ENCODE data around the gene KIF26B.

The KIF26B gene

DNA sequence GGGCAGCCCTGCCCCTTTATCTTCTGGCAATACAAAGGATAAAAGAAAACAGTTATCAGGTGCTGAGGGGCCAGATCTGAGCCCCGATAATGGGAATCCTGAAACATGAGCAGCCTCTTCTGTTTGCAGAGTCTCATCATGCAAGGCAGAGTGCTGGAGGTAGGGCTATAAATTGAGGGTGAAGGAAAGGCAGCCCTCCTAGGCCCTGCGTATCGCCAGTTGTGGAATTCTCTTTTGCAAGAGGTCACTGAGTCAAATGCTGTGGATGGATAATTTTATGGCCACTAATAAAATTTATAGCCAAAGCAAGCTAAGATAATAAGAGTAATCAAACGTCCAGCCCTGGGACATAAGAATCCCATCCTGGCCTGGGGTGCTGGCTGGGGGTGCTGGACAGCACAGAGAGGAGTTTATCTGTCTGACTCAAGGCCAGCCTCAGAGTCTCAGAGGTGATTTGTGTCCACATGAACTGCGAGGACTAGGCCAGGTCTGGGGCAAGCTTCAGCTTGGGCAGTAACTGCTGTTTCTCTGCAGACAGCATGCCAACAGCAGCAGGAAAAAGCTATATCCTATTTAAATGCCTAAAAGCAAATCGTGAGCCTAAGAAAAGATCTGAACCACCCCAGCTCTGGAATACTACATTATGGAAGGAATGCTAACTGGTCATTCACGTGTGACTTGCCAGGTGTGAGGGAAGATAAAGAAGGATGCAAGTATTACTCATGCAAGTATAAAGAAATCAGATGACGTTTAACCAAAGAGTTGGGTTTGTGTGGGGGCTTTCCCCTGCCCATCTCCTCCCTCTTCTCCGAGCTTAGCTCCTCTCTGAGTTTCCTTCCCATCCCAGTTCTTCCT lies 254.8 kb downstream of the KIF26B start:
- no peaks in the 10 kb centered on the region for H3K27me3 ChIP-seq (ENCODE audit: control insufficient read depth, insufficient read depth, low read length)
- H3K4me1 ChIP-seq (ENCODE audit: control insufficient read depth, low read depth, low read length) = peaks cover 3% of the 10 kb centered on the region
- H3K27ac ChIP-seq (ENCODE audit: low read length) = no peak overlapping the region
- no peak overlapping the region for H3K9ac ChIP-seq (ENCODE audit: low read length)
- no peak overlapping the region for H3K4me3 ChIP-seq (ENCODE audit: low read length)
- no peaks in the 10 kb centered on the region for H3K36me3 ChIP-seq (ENCODE audit: control insufficient read depth, low read depth, low read length)
- H3K9me3 ChIP-seq (ENCODE audit: control insufficient read depth, low read depth, low read length) = no peaks in the 10 kb centered on the region

DNA sequence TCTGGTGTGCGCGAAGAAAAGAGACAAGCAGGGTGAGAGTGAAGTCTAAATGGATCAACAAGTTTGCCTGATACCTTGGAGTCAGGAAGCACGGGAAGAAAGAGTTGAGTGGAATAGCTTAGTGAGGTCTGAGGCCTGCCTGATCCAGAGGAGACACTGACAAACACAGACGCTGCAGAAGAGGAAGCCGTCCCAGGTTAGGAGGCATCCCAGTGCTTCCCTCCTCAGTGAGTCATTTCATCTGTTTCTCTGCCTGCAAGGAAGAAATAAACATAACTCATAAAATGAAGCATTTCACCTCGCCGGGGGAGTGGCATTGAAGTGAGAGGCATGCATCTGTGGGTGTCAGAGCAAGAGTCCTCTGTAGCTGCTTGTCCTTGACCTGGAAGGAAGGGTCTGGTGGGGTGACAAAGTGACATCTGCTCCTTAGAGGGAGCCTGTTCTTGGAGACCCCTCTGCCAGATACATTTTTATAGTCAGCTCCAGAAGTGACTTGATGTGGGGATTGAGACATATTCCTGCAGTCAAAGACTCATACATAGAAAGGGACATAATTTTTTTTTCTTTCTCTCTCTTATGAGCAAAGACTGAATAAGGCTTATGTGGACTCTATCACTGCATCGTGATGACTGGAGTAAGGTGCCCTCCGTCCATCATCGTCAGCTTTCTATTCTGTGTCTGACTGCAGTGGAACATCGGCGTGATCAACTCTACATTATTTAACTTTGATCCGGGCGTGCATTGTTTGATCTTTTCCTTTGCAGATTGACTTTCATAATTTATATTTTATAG lies 256.7 kb downstream of the KIF26B start:
- no peaks in the 10 kb centered on the region for H3K4me1 ChIP-seq (ENCODE audit: control insufficient read depth, low read depth, low read length)
- H3K27me3 ChIP-seq (ENCODE audit: control insufficient read depth, insufficient read depth, low read length) = no peaks in the 10 kb centered on the region
- H3K36me3 ChIP-seq (ENCODE audit: control insufficient read depth, low read depth, low read length) = no peaks in the 10 kb centered on the region
- H3K9ac ChIP-seq (ENCODE audit: low read length) = no peak overlapping the region
- H3K4me3 ChIP-seq (ENCODE audit: low read length) = no peak overlapping the region
- H3K9me3 ChIP-seq (ENCODE audit: control insufficient read depth, low read depth, low read length) = no peaks in the 10 kb centered on the region
- H3K27ac ChIP-seq (ENCODE audit: low read length) = no peak overlapping the region

GRCh38 chr1:245412306-245412705 lies 257.5 kb downstream of the KIF26B start:
- H3K4me1 ChIP-seq (ENCODE audit: control insufficient read depth, low read depth, low read length) = no peaks in the 10 kb centered on the region

GRCh38 chr1:245416781-245417180 lies 262.0 kb downstream of the KIF26B start:
- no peak overlapping the region for H3K4me3 ChIP-seq (ENCODE audit: low read length)
- no peaks in the 10 kb centered on the region for H3K27me3 ChIP-seq (ENCODE audit: control insufficient read depth, insufficient read depth, low read length)

More at GRCh38 chr1:245412306-245412705, 257.5 kb downstream of the KIF26B start:
- no peaks in the 10 kb centered on the region for H3K36me3 ChIP-seq (ENCODE audit: control insufficient read depth, low read depth, low read length)
- no peaks in the 10 kb centered on the region for H3K27me3 ChIP-seq (ENCODE audit: control insufficient read depth, insufficient read depth, low read length)
- no peak overlapping the region for H3K27ac ChIP-seq (ENCODE audit: low read length)
- no peak overlapping the region for H3K4me3 ChIP-seq (ENCODE audit: low read length)
- H3K9ac ChIP-seq (ENCODE audit: low read length) = no peak overlapping the region
- H3K9me3 ChIP-seq (ENCODE audit: control insufficient read depth, low read depth, low read length) = no peaks in the 10 kb centered on the region

DNA sequence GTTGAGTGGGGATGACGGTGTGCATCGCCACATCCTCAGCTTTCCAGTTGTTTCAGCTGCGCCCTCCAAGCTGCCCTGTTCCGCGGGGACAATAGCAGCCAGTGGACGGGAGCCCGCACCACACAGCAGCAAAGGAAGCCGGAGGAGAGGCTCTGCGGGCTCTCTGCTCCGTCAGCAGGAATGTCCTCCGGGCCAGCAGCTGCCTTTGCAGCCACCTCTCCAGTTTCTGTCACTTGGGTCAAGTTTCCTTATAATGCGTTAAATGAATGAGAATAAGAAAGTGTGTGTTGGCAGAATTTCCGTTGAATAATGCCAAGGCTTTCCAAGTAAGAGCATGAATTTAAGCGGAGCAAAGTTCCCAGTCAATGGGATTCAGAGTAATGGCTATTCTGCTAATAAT lies 263.3 kb downstream of the KIF26B start:
- Histone ChIP-seq H3K36me3 (ENCODE audit: control insufficient read depth, low read depth, low read length) (no peaks in the 10 kb centered on the region), H3K4me1 (ENCODE audit: control insufficient read depth, low read depth, low read length) (no peaks in the 10 kb centered on the region), H3K9me3 (ENCODE audit: control insufficient read depth, low read depth, low read length) (no peaks in the 10 kb centered on the region), H3K27me3 (ENCODE audit: control insufficient read depth, insufficient read depth, low read length) (no peaks in the 10 kb centered on the region), H3K4me3 (ENCODE audit: low read length) (no peak overlapping the region), H3K9ac (ENCODE audit: low read length) (no peak overlapping the region), H3K27ac (ENCODE audit: low read length) (no peak overlapping the region)

More at GRCh38 chr1:245416781-245417180, 262.0 kb downstream of the KIF26B start:
- no peaks in the 10 kb centered on the region for H3K9me3 ChIP-seq (ENCODE audit: control insufficient read depth, low read depth, low read length)
- no peak overlapping the region for H3K27ac ChIP-seq (ENCODE audit: low read length)
- H3K9ac ChIP-seq (ENCODE audit: low read length) = no peak overlapping the region
- no peaks in the 10 kb centered on the region for H3K36me3 ChIP-seq (ENCODE audit: control insufficient read depth, low read depth, low read length)
- H3K4me1 ChIP-seq (ENCODE audit: control insufficient read depth, low read depth, low read length) = no peaks in the 10 kb centered on the region

- no peak overlapping the region for H3K27ac ChIP-seq (ENCODE audit: low read length)
- no peaks in the 10 kb centered on the region for H3K9me3 ChIP-seq (ENCODE audit: control insufficient read depth, low read depth, low read length)
- H3K4me1 ChIP-seq (ENCODE audit: control insufficient read depth, low read depth, low read length) = no peaks in the 10 kb centered on the region
- no peak overlapping the region for H3K9ac ChIP-seq (ENCODE audit: low read length)
- no peaks in the 10 kb centered on the region for H3K27me3 ChIP-seq (ENCODE audit: control insufficient read depth, insufficient read depth, low read length)
- H3K4me3 ChIP-seq (ENCODE audit: low read length) = no peak overlapping the region
- no peaks in the 10 kb centered on the region for H3K36me3 ChIP-seq (ENCODE audit: control insufficient read depth, low read depth, low read length)
Measured at GRCh38 chr1:245419461-245419978, 264.7 kb downstream of the KIF26B start.

GRCh38 chr1:245419989-245420388 lies 265.2 kb downstream of the KIF26B start:
- Histone ChIP-seq H3K9me3 (ENCODE audit: control insufficient read depth, low read depth, low read length) (no peaks in the 10 kb centered on the region), H3K9ac (ENCODE audit: low read length) (no peak overlapping the region), H3K4me1 (ENCODE audit: control insufficient read depth, low read depth, low read length) (no peaks in the 10 kb centered on the region), H3K4me3 (ENCODE audit: low read length) (no peak overlapping the region), H3K27me3 (ENCODE audit: control insufficient read depth, insufficient read depth, low read length) (no peaks in the 10 kb centered on the region), H3K36me3 (ENCODE audit: control insufficient read depth, low read depth, low read length) (no peaks in the 10 kb centered on the region), H3K27ac (ENCODE audit: low read length) (no peak overlapping the region)

- Histone ChIP-seq H3K9ac (ENCODE audit: low read length) (no peak overlapping the region), H3K4me1 (ENCODE audit: control insufficient read depth, low read depth, low read length) (no peaks in the 10 kb centered on the region), H3K27me3 (ENCODE audit: control insufficient read depth, insufficient read depth, low read length) (no peaks in the 10 kb centered on the region), H3K9me3 (ENCODE audit: control insufficient read depth, low read depth, low read length) (no peaks in the 10 kb centered on the region), H3K36me3 (ENCODE audit: control insufficient read depth, low read depth, low read length) (no peaks in the 10 kb centered on the region), H3K27ac (ENCODE audit: low read length) (no peak overlapping the region), H3K4me3 (ENCODE audit: low read length) (no peak overlapping the region)
Measured at GRCh38 chr1:245420926-245421325, 266.1 kb downstream of the KIF26B start.

GRCh38 chr1:245428681-245429080 lies 273.9 kb downstream of the KIF26B start:
- Histone ChIP-seq H3K27me3 (ENCODE audit: control insufficient read depth, insufficient read depth, low read length) (no peaks in the 10 kb centered on the region), H3K4me3 (ENCODE audit: low read length) (no peak overlapping the region)

GRCh38 chr1:245431706-245432105 lies 276.9 kb downstream of the KIF26B start:
- H3K4me1 ChIP-seq (ENCODE audit: control insufficient read depth, low read depth, low read length) = no peaks in the 10 kb centered on the region

More at GRCh38 chr1:245428681-245429080, 273.9 kb downstream of the KIF26B start:
- Histone ChIP-seq H3K9me3 (ENCODE audit: control insufficient read depth, low read depth, low read length) (no peaks in the 10 kb centered on the region), H3K27ac (ENCODE audit: low read length) (no peak overlapping the region), H3K9ac (ENCODE audit: low read length) (no peak overlapping the region), H3K36me3 (ENCODE audit: control insufficient read depth, low read depth, low read length) (no peaks in the 10 kb centered on the region), H3K4me1 (ENCODE audit: control insufficient read depth, low read depth, low read length) (no peaks in the 10 kb centered on the region)

DNA sequence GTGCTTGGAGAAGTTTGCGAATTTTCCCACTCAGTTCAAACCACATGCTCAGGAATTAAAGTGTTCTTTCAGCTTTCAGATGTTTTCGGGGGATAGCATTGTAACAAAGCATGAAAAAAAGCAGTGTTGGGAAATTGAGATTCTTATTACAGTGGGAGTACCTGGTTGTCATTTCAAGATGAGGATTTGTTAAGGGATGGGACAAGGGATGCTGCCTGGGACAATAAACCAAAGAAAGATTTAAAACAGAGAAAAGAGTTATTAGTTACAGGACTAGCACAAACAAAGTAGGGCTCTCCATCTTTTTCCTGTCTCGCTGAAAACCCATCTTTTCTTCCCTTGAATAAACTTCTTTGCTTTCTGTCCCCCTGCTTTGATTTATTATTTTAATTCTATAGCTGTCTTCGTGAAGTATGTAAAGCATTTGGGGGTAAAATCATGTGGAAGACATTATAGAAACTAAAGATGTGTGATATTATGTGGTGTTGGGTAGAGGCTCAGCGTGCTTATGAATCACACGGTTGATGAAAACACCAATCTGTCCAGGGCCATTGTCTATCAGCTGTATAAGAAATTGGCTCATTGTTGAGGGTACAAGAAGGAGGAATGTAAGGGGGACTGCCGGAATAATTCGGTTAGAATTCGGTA lies 277.6 kb downstream of the KIF26B start:
- H3K27ac ChIP-seq (ENCODE audit: low read length) = no peak overlapping the region
- no peaks in the 10 kb centered on the region for H3K9me3 ChIP-seq (ENCODE audit: control insufficient read depth, low read depth, low read length)
- no peaks in the 10 kb centered on the region for H3K36me3 ChIP-seq (ENCODE audit: control insufficient read depth, low read depth, low read length)
- no peak overlapping the region for H3K4me3 ChIP-seq (ENCODE audit: low read length)
- no peak overlapping the region for H3K9ac ChIP-seq (ENCODE audit: low read length)
- no peaks in the 10 kb centered on the region for H3K4me1 ChIP-seq (ENCODE audit: control insufficient read depth, low read depth, low read length)
- no peaks in the 10 kb centered on the region for H3K27me3 ChIP-seq (ENCODE audit: control insufficient read depth, insufficient read depth, low read length)

More at GRCh38 chr1:245431706-245432105, 276.9 kb downstream of the KIF26B start:
- H3K9me3 ChIP-seq (ENCODE audit: control insufficient read depth, low read depth, low read length) = no peaks in the 10 kb centered on the region
- H3K27me3 ChIP-seq (ENCODE audit: control insufficient read depth, insufficient read depth, low read length) = no peaks in the 10 kb centered on the region
- no peak overlapping the region for H3K4me3 ChIP-seq (ENCODE audit: low read length)
- no peak overlapping the region for H3K27ac ChIP-seq (ENCODE audit: low read length)
- H3K36me3 ChIP-seq (ENCODE audit: control insufficient read depth, low read depth, low read length) = no peaks in the 10 kb centered on the region
- no peak overlapping the region for H3K9ac ChIP-seq (ENCODE audit: low read length)
